ENCODE results near the gene ANAPC5.

- TF ChIP-seq CTCF (IDR thresholded peaks at IDR 0.05) (no peak), EP300 (IDR thresholded peaks at IDR 0.05) (no peak), POLR2A (IDR thresholded peaks at IDR 0.05; ENCODE audit: low read depth) (no peak)
Observed at GRCh38 chr12:121373755-121374154, 21.5 kb upstream of the ANAPC5 start.

Data from esophagus muscularis mucosa (tissue), 4 donors.